Activated CD8-positive, alpha-beta T cell treated with anti-CD3 and anti-CD28 coated beads for 36 hours (primary cell): Measurements from ENCODE around the gene P2RX1. TPM values are rescaled to one million over a fixed set of nuclear protein-coding genes. Genes with fewer than 3 reads are reported as not detected.

ENCODE experiments used
- ATAC-seq: fragments of 200-7000 bp; cut with Tn5 transposase; one replicate; pipeline ENCODE4 v1.10.0; 2021; ENCODE audit warnings: mild to moderate bottlenecking, moderate library complexity
- CTCF ChIA-PET: fragments of 350-600 bp; sonication (Branson Sonifier 250); formaldehyde crosslinking; loops from one replicate; lab custom pipeline; 2021; ENCODE audit warnings: antibody characterized with exemption; lab: Charles Lee
- POLR2A ChIA-PET: fragments of 350-600 bp; sonication (Branson Sonifier 250); formaldehyde crosslinking; loops from one replicate; lab custom pipeline; 2021; ENCODE audit warnings: antibody characterized with exemption; lab: Charles Lee
- DNase-seq: peaks from one replicate; pipeline ENCODE4 v3.0.0-alpha.2; 2020
- H3K27ac Mint-ChIP-seq: one replicate; pipeline ENCODE4 v1.8.0; 2021; ENCODE audit warnings: mild to moderate bottlenecking, mixed read lengths
- H3K27me3 Mint-ChIP-seq: one replicate; pipeline ENCODE4 v1.8.0; 2021; ENCODE audit warnings: mixed read lengths
- H3K36me3 Mint-ChIP-seq: one replicate; pipeline ENCODE4 v1.8.0; 2021; ENCODE audit warnings: low read depth, mixed read lengths
- H3K4me1 Mint-ChIP-seq: one replicate; pipeline ENCODE4 v1.8.0; 2021; ENCODE audit warnings: low read depth, mixed read lengths
- H3K4me3 Mint-ChIP-seq: one replicate; pipeline ENCODE4 v1.8.0; 2021; ENCODE audit warnings: mild to moderate bottlenecking, moderate library complexity, mixed read lengths
- H3K9me3 Mint-ChIP-seq: one replicate; pipeline ENCODE4 v1.8.0; 2021; ENCODE audit warnings: mixed read lengths
- CTCF ChIP-seq: fragments of 200-600 bp; IDR thresholded peaks from one replicate; pipeline ENCODE4 v1.8.0; 2022; ENCODE audit warnings: antibody characterized with exemption, mild to moderate bottlenecking
- intact Hi-C: fragments of 100-400 bp; cut with micrococcal nuclease; formaldehyde crosslinking; loops from one replicate; pipeline ENCODE4 v1.10.0; 2022
- total RNA-seq, 2 experiments: library from RNA; stranded (reverse); gene quantifications; one replicate each; pipeline ENCODE4 v1.2.3, GENCODE V29; 2021

P2RX1 gene
- total RNA-seq, 2 experiments from 2014 or later, result 0.43 to 1.7 TPM

DNA sequence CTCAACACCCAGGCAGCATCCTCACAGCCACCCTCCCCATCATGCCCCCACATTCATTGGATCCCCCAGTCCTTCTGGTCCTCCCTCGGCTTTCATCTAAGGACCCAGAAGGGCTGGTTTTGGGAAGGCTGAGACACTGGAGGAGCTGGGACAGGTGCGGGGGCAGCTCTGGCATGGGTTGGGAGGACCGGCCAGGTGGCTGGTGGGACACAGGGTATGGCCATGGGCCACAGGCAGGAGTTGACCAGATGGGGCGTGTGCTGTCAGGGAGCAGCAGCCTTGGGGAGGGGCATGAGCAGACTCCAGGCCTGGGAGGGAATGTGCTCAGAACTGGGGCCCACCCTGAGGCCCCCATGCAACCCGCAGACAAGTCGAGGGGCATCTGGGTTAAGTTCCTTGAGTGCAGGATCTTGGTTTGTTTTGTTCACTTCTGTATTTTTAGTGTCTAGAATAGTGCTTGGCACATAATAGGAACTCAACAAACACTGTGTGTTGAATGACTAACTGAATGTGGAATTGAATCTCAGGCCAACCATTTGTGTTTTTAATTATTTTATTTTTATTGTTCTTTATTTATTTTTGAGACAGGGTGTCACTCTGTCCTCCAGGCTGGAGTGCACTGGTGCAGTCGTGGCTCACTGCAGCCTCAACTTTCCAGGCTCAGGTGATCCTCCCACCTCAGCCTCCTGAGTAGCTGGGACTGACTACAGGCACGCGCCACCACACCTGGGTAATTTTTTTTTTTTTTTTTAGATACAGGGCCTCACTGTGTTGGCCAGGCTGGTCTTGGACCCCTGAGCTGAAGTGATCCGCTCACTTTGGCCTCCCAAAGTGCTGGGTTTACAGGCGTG, 5.6 kb downstream of the P2RX1 start:
- POLR2A ChIA-PET, result interaction anchor here (0.9 to 1.6 kb wide), 4 partner anchors 17 to 66 kb away, joined by 3 to 9 read pairs (median 3); partner anchors contain the start of genes ATP2A3 and CAMKK1
- Mint-ChIP-seq H3K4me3 (peak overlapping the region; percentile 62), H3K27me3 (no peaks in the 10 kb centered on the region), H3K9me3 (no peaks in the 10 kb centered on the region), H3K27ac (peak overlapping the region; percentile 91), H3K36me3 (no peaks in the 10 kb centered on the region), H3K4me1 (peaks cover 41% of the 10 kb centered on the region)
- ATAC-seq (no peak), DNase-seq (no peak)
- no peak for TF ChIP-seq CTCF
- CTCF ChIA-PET, result interaction anchor here (1.4 to 4.8 kb wide), 5 partner anchors 17 to 228 kb away, joined by 3 to 98 read pairs (median 20); partner anchors contain the start of gene NCBP3
- intact Hi-C loops, result loop anchor here (5.0 kb wide), 1 partner anchor 97 kb away; no protein-coding TSS in a partner anchor

DNA sequence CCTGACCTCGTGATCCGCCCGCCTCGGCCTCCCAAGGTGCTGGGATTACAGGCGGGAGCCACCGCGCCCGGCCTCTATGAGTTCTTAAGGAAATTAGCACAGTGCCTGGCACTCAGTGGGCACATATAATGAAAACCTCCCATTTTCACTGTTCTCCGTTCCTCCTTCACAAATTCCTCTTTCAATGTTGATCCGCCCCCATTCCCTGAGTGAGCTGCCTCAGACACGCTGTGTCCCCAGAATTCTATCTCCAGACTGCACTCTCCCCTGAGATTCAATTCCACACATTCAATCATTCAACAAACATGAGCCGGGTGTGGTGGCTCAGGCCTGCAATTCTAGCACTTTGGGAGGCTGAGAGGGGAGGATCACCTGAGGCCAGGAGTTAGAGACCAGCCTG, 7.0 kb downstream of the P2RX1 start:
- Mint-ChIP-seq H3K27ac (peak overlapping the region; percentile 62), H3K36me3 (no peaks in the 10 kb centered on the region), H3K4me1 (peaks cover 30% of the 10 kb centered on the region), H3K9me3 (no peaks in the 10 kb centered on the region), H3K27me3 (no peaks in the 10 kb centered on the region), H3K4me3 (no peak overlapping the region)
- no peak for ATAC-seq
- ChIA-PET CTCF (no interaction called here), POLR2A (no interaction called here)
- intact Hi-C loops, result no loop called here
- TF ChIP-seq CTCF, result no peak
- no peak for DNase-seq

- peak; percentile 28 for DNase-seq
- intact Hi-C loops, result no loop called here
- CTCF ChIA-PET, result interaction anchor here (1.5 kb wide), 3 partner anchors 46 to 101 kb away, joined by 3 to 9 read pairs (median 6); no protein-coding TSS in a partner anchor
- Mint-ChIP-seq H3K27ac (no peak overlapping the region), H3K27me3 (no peaks in the 10 kb centered on the region), H3K9me3 (no peaks in the 10 kb centered on the region), H3K4me1 (peaks cover 21% of the 10 kb centered on the region), H3K4me3 (no peak overlapping the region), H3K36me3 (no peaks in the 10 kb centered on the region)
- POLR2A ChIA-PET, result interaction anchor here (0.6 kb wide), 1 partner anchor 13 kb away, joined by 3 read pairs; no protein-coding TSS in a partner anchor
- no peak for ATAC-seq
- TF ChIP-seq CTCF, result peak; percentile 25
Observed at GRCh38 chr17:3907483-3908216, 8.6 kb downstream of the P2RX1 start.

DNA sequence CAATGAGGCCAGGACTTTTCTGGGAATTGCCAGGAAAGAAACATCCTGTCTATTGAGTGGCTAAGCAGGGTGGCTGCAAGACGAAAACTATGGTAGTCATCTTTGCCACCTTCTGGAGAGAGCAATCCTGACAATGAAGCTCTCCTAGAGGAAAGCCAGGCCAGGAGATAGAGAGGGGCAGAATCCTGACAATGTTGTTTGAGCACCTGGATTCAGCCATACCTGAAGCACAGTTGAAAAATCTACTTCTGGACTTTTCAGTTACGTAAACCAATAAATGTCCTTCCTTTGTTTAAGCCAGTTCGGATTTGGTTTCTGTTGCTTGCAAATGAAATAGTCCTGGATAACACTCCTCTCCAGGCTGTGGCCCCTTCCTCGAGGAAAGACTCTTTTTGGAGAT, 9.4 kb downstream of the P2RX1 start:
- no peak for DNase-seq
- no peaks in the 10 kb centered on the region for H3K9me3 Mint-ChIP-seq
- H3K27ac Mint-ChIP-seq, result no peak overlapping the region
- ATAC-seq, result no peak
- no peak overlapping the region for H3K4me3 Mint-ChIP-seq
- no peaks in the 10 kb centered on the region for H3K36me3 Mint-ChIP-seq
- intact Hi-C loops, result no loop called here
- ChIA-PET CTCF (interaction anchor here (1.5 kb wide), 3 partner anchors 45 to 101 kb away, joined by 3 to 9 read pairs (median 6); no protein-coding TSS in a partner anchor), POLR2A (interaction anchor here (0.6 kb wide), 1 partner anchor 13 kb away, joined by 3 read pairs; no protein-coding TSS in a partner anchor)
- peaks cover 20% of the 10 kb centered on the region for H3K4me1 Mint-ChIP-seq
- TF ChIP-seq CTCF, result no peak
- H3K27me3 Mint-ChIP-seq, result no peaks in the 10 kb centered on the region
